HG03354 (cell line): ENCODE data around the gene RASGRP3.
A peak's percentile ranks its signal among the peaks of the same experiment; 100 is the strongest.
"Not testable (repeated sequence)": the region's sequence is repeated elsewhere in the genome, so short reads cannot be mapped to it uniquely, and the experiment has no call there.

Source experiments
- ATAC-seq: cut with Tn5 transposase; IDR thresholded peaks from one replicate; pipeline ENCODE4 v1.9.1; 2021; ENCODE audit warnings: mild to moderate bottlenecking; ENCODE audit not compliant: unreplicated experiment, poor library complexity, severe bottlenecking

Gene RASGRP3

DNA sequence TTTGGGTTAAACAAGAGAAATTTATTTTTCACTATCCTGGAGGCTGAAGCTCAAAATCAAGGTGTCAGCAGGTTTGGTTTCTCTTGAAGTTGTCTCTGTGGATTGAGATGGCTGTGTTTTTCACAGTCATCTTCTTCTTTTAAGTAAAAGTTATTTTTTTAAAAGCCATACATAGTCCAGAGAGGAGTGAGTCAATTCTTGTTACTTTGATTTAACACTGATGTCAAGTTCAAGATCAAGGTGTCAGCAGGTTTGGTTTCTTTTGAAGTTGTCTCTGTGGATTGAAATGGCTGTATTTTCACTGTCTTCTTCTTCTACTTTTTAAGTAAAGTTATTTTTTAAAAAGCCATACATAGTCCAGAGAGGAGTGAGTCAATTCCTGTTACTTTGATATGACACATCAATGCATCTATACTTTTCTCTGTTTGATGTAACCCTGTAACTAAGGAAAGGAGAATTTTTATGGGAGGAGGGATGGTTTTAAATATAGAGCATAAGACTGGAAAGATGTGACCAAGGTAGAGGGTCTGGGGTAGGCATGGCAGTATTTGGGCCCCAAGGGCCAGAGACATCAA is 22.5 kb upstream of the RASGRP3 start:
- no peak for ATAC-seq

DNA sequence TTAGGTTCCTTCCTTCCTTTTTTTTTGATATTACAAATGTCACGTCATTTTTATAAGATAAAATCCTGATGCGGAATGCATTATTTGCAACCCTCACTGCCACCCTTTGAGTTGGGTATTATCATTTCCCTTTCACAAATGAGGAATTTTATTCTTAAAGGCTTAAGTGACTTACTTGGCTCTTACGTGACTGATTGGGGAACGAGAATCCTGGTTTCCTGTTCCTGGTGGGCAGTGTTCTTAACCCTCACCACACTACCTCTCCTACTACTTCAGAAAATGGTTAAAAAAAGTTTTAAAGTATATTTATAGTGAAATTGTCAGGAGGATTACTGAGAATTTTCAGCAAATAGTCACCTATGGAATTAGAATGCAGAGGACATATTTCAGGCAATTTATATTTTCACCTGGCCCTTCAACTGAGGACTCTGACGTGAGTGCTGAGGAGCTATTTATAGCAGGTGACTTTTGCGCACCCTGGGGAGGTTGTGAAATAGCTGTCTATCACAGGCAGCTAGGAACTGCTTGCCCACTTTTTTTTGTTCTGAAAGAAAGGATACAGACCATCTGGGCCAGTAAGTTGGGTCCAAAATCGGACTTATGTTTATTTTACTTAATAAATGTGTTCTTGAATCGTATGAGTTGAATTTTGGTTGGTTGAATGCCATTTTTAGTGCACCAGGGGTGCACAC is 18.7 kb upstream of the RASGRP3 start:
- ATAC-seq = peak; percentile 98

DNA sequence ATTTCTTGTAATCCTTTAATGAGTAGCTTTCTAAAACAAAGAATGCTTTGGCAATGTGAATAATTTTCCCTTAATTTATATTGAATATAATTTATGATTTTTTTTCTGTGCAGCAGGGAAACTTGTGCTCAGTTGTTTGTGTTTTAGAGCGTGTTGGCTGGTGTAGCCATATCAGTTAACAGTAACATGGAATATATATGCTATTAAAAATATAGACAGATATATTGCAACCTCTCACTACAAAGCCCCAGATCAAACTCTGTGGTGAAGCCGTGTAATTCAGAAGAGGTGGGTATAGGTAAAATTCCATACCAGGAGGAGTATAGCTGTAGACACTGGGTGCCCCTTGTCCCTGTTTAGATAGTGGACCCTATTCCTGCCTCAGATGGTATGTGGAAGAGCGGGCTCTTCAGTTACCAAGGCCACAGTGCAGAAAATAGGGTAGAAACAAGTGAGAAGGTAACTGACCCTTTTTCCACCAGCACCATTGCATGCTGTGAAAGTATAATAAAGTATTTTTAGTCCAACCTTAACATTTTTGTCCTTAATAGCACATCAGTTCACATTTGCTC is 18.1 kb upstream of the RASGRP3 start:
- peak; percentile 19 for ATAC-seq

- no peak for ATAC-seq
Measured at GRCh38 chr2:33459745-33460144, 16.7 kb upstream of the RASGRP3 start.

DNA sequence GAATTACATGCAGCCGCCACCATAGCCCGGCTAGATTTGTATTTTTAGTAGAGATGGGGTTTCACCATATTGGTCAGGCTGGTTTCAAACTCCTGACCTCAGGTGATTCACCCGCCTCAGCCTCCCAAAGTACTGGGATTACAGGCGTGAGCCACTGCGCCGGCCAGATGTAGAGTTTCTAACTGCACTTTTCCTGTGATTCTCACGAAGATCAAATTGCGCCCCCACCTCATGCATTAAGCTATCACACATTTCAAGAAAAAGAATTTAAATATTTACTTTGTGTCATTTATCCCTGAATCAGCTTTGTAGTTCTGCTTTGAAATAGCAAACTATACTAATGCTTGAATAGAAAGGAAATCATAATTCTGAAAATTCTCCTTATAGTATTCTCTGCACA is 13.9 kb upstream of the RASGRP3 start:
- not testable (repeated sequence) for ATAC-seq

DNA sequence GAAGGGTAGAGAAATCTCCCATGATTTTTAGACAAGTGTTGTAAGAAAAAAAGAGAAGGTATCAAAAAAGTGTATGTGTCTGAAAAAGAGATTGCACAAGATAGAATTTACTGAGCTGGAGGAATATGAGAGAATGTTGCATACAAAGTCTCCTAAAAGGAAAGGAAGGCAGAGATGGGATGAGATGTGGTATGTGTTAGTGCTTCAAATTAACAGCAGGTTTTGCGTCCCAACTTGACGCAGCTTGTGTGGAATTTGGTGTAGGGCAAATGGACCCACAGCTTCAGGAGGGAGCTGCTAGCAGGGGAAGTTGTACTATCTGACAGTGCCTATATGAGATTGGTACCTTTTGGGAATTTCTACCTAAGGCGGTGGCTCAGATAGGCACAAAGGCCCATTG is 9.0 kb upstream of the RASGRP3 start:
- ATAC-seq = no peak

DNA sequence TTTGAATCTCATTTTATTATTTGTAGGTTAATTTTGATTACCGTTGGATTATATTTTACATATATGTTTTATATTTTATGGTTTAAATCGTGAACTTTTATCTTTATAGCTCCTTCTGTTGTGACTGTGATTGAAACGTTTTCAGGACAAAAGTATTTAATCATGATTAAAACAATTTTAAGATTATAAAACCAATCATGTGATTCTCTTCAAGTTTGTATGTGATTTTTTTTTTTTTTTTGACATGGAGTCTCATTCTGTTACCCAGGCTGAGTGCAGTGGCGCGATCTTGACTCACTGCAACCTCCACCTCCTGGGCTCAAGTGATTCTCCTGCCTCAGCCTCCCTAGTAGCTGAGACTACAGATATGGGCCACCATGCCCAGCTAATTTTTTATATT is 7.2 kb upstream of the RASGRP3 start:
- no peak for ATAC-seq

GRCh38 chr2:33475224-33476130 is 972 bp upstream of the RASGRP3 start:
- peak; percentile 56 for ATAC-seq

- no peak for ATAC-seq
Measured at GRCh38 chr2:33476793-33477190, 343 bp downstream of the RASGRP3 start.

GRCh38 chr2:33477473-33478468 is 1.3 kb downstream of the RASGRP3 start:
- peak; percentile 25 for ATAC-seq

GRCh38 chr2:33478968-33479731 is 2.7 kb downstream of the RASGRP3 start:
- ATAC-seq = no peak

DNA sequence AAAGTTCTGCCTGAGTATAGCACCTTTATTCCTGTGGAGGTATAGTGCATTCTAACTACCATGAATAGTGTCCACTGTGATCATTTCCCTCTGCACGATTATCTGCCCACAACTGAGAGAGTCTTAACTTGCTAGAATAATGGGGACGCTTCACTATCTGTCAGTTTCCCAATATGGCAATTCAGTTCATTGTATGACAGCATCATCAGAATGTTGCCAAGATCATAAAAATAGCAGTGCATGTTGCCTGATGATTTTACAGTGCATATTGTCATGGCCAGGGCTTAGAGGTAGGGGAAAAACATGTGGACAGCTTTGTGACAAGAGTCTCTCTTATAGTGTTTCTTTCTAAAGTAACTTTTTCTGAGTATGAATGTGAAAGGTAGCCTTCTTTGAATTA is 6.1 kb downstream of the RASGRP3 start:
- ATAC-seq = no peak

DNA sequence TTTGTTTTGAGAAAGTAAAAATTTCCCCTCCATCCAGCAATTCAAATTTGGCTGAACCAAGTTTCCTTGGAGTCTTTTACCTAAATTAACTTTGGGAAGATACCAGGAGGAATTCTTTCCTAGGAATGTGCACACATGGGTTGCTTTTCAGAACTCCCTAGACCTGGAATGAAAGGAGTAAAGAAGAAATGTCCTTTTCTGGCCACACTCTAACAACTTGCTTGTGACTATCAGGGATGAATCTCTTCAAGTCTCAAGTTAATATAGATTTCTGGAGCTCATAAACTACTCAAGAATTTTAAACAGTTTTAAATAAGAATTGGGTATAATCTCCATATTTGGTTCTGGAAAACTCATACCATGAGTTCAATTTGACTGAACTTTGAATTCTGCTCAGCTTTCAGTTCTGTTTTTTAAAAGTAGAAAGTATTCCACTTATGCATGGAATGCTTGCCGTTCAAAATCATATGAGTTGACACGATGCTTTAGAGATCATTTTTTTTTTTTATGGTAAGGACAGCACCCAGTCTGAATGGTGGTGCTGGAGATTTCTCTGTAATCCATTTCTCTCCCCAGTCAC is 7.7 kb downstream of the RASGRP3 start:
- ATAC-seq = peak; percentile 19

DNA sequence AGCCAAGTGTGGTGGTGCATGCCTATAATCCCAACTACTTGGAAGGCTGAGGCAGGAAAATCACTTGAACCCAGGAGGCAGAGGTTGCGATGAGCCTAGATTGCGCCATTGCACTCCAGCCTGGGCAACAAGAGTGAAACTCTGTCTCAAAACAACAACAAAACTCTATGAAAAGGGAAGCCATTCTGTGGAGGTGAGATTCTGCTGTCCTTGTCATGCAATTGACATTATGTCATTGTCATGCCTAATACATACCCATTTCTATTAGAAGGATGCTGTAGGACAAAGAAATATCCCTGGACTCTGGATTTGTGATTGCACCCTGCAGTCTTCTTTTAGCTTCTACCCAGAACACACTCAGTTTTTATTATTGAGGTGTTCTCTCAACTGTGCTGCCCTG is 8.6 kb downstream of the RASGRP3 start:
- no peak for ATAC-seq

- no peak for ATAC-seq
Measured at GRCh38 chr2:33486544-33486943, 10.1 kb downstream of the RASGRP3 start.

DNA sequence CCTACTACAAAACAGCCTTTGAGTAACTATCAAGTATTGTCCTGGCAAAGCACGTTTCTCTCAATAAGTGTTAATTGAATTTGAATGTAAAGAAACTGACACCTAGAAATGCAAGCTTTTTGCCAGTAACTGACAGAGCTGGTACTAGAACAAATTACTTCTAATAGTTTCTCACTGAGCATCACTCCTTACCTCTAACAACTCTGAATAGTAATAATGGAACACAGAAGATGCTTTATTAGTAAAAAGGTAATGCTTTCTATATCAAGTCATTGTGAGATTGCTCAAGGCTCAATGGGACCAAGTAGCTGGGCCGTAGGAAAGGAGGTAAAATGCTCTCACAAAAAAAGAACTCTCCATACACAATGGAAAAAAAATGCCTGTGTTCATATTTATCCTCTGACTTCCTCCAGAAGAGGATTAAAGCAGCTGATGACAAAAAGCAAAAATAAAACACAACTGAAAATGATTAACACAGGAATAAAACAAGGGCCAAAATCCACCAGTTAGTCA is 11.8 kb downstream of the RASGRP3 start:
- peak; percentile 50 for ATAC-seq

- ATAC-seq = peak; percentile 54
Measured at GRCh38 chr2:33488715-33489540, 12.5 kb downstream of the RASGRP3 start.
